ENCODE results near the gene AGPAT2. TPM values are rescaled to one million over a fixed set of nuclear protein-coding genes. Genes with fewer than 3 reads are reported as not detected.

AGPAT2 gene
- total RNA-seq, 1 experiment from 2014 or later, result 103 TPM

DNA sequence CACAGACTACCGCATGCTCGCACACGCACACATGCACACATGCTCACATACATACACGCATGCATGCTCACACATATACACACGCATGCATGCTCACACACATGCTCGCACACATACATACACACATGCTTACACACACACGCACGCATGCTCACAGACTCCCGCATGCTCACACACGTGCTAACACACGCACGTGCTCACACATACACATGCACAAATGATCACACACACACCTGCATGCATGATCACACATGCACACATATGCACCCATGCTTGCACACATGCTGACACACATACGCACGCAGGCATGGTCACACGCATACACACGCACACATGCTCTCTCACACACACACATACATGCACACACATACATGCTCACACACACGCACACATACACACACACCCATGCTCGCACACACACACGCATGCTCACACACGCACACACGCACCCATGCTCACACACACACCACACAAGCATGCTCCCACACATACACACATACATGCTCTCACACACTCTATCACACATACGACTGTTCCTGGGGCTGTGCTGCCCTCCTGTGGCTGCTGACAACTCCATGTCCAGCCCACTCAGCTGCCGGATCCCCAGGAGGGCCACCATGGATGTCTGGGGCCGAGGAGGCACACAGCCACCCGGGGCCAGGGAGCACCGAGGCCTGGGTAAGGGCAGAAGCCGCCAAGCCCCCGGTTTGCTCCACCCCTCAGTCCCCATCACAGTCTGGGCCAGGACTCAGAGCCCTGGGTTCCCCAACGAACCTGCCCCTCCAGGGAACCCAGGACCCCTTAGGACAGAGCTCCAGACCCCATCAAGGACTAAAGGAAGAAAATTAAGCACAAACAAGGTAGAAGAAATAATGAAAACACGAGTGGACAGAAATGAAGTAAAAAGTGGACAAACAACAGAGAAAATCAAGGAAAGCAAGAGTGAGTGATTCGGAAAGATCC, 55.9 kb downstream of the AGPAT2 start:
- Histone ChIP-seq H3K4me3 (ENCODE audit: low read length) (no peak overlapping the region), H3K9me2 (replicated peaks; ENCODE audit: low read length) (no peaks in the 10 kb centered on the region), H3K9me3 (ENCODE audit: low read length) (no peaks in the 10 kb centered on the region), H3K27ac (ENCODE audit: low read length) (no peak overlapping the region), H3K9ac (ENCODE audit: low read length) (no peak overlapping the region), H3K36me3 (ENCODE audit: low read depth, low read length) (no peaks in the 10 kb centered on the region), H3K79me2 (ENCODE audit: low read length) (no peaks in the 10 kb centered on the region), H2AFZ (ENCODE audit: low read length) (no peak overlapping the region), H4K20me1 (ENCODE audit: low read length) (no peaks in the 10 kb centered on the region), H3K4me1 (ENCODE audit: insufficient read depth, low read length) (peaks cover 14% of the 10 kb centered on the region; the same call in 1 of the 2 replicates), H3K4me2 (ENCODE audit: low read length) (0 out of 2 replicates have a peak overlapping the region, but pooled peaks have one; percentile 30), H3K27me3 (ENCODE audit: low read length) (no peaks in the 10 kb centered on the region), H3F3A (ENCODE audit: low read length, unreplicated experiment) (no peaks in the 10 kb centered on the region)
- CTCF ChIA-PET, result interaction anchor here (0.6 kb wide), 1 partner anchor 147 kb away, joined by 4 read pairs; no protein-coding TSS in a partner anchor
- ATAC-seq (peak; percentile 86), DNase-seq (peak; percentile 72)
- BruUV-seq (replicated peaks), result no TSS peak
- intact Hi-C loops (cut with micrococcal nuclease), result loop anchor here (1.0 kb wide), 1 partner anchor 143 kb away; no protein-coding TSS in a partner anchor
- TF ChIP-seq, protein P1, sequence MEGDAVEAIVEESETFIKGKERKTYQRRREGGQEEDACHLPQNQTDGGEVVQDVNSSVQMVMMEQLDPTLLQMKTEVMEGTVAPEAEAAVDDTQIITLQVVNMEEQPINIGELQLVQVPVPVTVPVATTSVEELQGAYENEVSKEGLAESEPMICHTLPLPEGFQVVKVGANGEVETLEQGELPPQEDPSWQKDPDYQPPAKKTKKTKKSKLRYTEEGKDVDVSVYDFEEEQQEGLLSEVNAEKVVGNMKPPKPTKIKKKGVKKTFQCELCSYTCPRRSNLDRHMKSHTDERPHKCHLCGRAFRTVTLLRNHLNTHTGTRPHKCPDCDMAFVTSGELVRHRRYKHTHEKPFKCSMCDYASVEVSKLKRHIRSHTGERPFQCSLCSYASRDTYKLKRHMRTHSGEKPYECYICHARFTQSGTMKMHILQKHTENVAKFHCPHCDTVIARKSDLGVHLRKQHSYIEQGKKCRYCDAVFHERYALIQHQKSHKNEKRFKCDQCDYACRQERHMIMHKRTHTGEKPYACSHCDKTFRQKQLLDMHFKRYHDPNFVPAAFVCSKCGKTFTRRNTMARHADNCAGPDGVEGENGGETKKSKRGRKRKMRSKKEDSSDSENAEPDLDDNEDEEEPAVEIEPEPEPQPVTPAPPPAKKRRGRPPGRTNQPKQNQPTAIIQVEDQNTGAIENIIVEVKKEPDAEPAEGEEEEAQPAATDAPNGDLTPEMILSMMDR (conservative IDR thresholded peaks at IDR 0.05; ENCODE audit: low read depth, low read length), result peak; percentile 79
- no peak for TF ChIP-seq EZH2 (IDR thresholded peaks at IDR 0.05; ENCODE audit: low read length, unreplicated experiment)
- POLR2A ChIA-PET (ENCODE audit: unreplicated experiment), result no interaction called here

DNA sequence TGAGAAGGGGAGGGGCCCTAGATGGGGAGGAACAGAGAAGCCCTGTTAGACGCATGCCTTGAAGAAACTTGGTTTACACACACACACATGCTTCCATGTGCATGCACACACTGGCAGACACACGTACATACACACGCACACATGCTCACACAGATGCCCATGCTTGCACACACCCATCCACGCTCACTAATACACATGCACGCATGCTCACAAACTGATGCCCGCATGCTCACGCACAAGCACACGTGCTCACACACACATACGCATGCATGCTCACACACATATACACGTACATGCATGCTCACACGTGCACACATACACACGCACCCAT, 56.6 kb downstream of the AGPAT2 start:
- no TSS peak for BruUV-seq (replicated peaks)
- Histone ChIP-seq H3K9me3 (ENCODE audit: low read length) (no peaks in the 10 kb centered on the region), H3K79me2 (ENCODE audit: low read length) (no peaks in the 10 kb centered on the region), H3K36me3 (ENCODE audit: low read depth, low read length) (no peaks in the 10 kb centered on the region), H3F3A (ENCODE audit: low read length, unreplicated experiment) (no peaks in the 10 kb centered on the region), H2AFZ (ENCODE audit: low read length) (no peak overlapping the region), H3K27ac (ENCODE audit: low read length) (no peak overlapping the region), H3K4me3 (ENCODE audit: low read length) (no peak overlapping the region), H3K4me2 (ENCODE audit: low read length) (no peak overlapping the region), H3K4me1 (ENCODE audit: insufficient read depth, low read length) (peaks cover 12% of the 10 kb centered on the region; the same call in 1 of the 2 replicates), H4K20me1 (ENCODE audit: low read length) (no peaks in the 10 kb centered on the region), H3K9ac (ENCODE audit: low read length) (no peak overlapping the region), H3K9me2 (replicated peaks; ENCODE audit: low read length) (no peaks in the 10 kb centered on the region), H3K27me3 (ENCODE audit: low read length) (no peaks in the 10 kb centered on the region)
- ChIA-PET CTCF (no interaction called here), POLR2A (ENCODE audit: unreplicated experiment) (no interaction called here)
- DNase-seq (no peak), ATAC-seq (no peak)
- no peak for TF ChIP-seq EZH2 (IDR thresholded peaks at IDR 0.05; ENCODE audit: low read length, unreplicated experiment)
- TF ChIP-seq, protein P1 (conservative IDR thresholded peaks at IDR 0.05; ENCODE audit: low read depth, low read length), result no peak
- no peak for TF ChIP-seq EZH2phosphoT487 (IDR thresholded peaks at IDR 0.05; ENCODE audit: borderline replicate concordance, low read length)
- intact Hi-C loops (cut with micrococcal nuclease), result no loop called here
